Measurements from ENCODE around the gene TMEM167B.

- TF ChIP-seq, protein P1, sequence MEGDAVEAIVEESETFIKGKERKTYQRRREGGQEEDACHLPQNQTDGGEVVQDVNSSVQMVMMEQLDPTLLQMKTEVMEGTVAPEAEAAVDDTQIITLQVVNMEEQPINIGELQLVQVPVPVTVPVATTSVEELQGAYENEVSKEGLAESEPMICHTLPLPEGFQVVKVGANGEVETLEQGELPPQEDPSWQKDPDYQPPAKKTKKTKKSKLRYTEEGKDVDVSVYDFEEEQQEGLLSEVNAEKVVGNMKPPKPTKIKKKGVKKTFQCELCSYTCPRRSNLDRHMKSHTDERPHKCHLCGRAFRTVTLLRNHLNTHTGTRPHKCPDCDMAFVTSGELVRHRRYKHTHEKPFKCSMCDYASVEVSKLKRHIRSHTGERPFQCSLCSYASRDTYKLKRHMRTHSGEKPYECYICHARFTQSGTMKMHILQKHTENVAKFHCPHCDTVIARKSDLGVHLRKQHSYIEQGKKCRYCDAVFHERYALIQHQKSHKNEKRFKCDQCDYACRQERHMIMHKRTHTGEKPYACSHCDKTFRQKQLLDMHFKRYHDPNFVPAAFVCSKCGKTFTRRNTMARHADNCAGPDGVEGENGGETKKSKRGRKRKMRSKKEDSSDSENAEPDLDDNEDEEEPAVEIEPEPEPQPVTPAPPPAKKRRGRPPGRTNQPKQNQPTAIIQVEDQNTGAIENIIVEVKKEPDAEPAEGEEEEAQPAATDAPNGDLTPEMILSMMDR (IDR thresholded peaks at IDR 0.05 in 4 of 5, conservative IDR thresholded peaks at IDR 0.05 in 1 of 5): no peak
- TF ChIP-seq POLR2A (IDR thresholded peaks at IDR 0.05): no peak
Measured at GRCh38 chr1:109131800-109132199, 41.2 kb downstream of the TMEM167B start.
